Tibial nerve (tissue), 4 donors: ENCODE data around the gene PPARGC1A.

Experiments used
- CTCF ChIP-seq, 5 experiments: fragments of 200-600 bp in 3 of 5; fragments of 450-650 bp in 2 of 5; sonication (generic) in 3 of 5; IDR thresholded peaks; one replicate each; pipeline ENCODE4 v1.5.1; 2016 to 2019; ENCODE audit warnings: antibody characterized with exemption in 5 of 5, mild to moderate bottlenecking in 3 of 5, moderate library complexity in 2 of 5
- EP300 ChIP-seq, 2 donors: sonication (generic); formaldehyde crosslinking; IDR thresholded peaks; one replicate each; pipeline ENCODE4 v1.6.1; 2017; ENCODE audit warnings: antibody characterized with exemption in 2 of 2, mild to moderate bottlenecking in 1 of 2

- no peak for TF ChIP-seq CTCF (IDR thresholded peaks at IDR 0.05)
- no peak for TF ChIP-seq EP300 (IDR thresholded peaks at IDR 0.05)
Measured at GRCh38 chr4:23899565-23899964, 9.7 kb upstream of the PPARGC1A start.
